Vagina (tissue), 2 donors: ENCODE data around the gene HK3.

ENCODE experiments used
- POLR2AphosphoS5 ChIP-seq, 2 donors: sonication (generic); formaldehyde crosslinking; IDR thresholded peaks; one replicate each; pipeline ENCODE4 v1.9.0; 2017; ENCODE audit warnings: antibody characterized with exemption in 2 of 2, mild to moderate bottlenecking in 2 of 2, low read depth in 1 of 2; ENCODE audit not compliant: insufficient read depth in 1 of 2
- TF ChIP-seq, protein P1 (sequence below), 3 experiments: fragments of 450-650 bp in 2 of 3; fragments of 200-600 bp in 1 of 3; sonication (generic) in 1 of 3; IDR thresholded peaks; one replicate each; pipeline ENCODE4 v1.5.1; 2017 to 2019; ENCODE audit warnings: antibody characterized with exemption in 3 of 3, mild to moderate bottlenecking in 2 of 3, moderate library complexity in 2 of 3

- TF ChIP-seq, protein P1, sequence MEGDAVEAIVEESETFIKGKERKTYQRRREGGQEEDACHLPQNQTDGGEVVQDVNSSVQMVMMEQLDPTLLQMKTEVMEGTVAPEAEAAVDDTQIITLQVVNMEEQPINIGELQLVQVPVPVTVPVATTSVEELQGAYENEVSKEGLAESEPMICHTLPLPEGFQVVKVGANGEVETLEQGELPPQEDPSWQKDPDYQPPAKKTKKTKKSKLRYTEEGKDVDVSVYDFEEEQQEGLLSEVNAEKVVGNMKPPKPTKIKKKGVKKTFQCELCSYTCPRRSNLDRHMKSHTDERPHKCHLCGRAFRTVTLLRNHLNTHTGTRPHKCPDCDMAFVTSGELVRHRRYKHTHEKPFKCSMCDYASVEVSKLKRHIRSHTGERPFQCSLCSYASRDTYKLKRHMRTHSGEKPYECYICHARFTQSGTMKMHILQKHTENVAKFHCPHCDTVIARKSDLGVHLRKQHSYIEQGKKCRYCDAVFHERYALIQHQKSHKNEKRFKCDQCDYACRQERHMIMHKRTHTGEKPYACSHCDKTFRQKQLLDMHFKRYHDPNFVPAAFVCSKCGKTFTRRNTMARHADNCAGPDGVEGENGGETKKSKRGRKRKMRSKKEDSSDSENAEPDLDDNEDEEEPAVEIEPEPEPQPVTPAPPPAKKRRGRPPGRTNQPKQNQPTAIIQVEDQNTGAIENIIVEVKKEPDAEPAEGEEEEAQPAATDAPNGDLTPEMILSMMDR (IDR thresholded peaks at IDR 0.05), result no peak
- TF ChIP-seq POLR2AphosphoS5 (IDR thresholded peaks at IDR 0.05; ENCODE audit: insufficient read depth in 1 of 2, low read depth in 1 of 2), result no peak
Measured at GRCh38 chr5:176846335-176847140, 52.6 kb downstream of the HK3 start.
